SK-N-DZ (cell line): ENCODE measurements around the gene UMAD1. TPM values are rescaled to one million over a fixed set of nuclear protein-coding genes. Genes with fewer than 3 reads are reported as not detected.

Source experiments
- DNase-seq: peaks from one replicate; pipeline ENCODE4 v3.0.0-alpha.2; 2015; ENCODE audit warnings: low spot score
- polyA plus RNA-seq, 2 experiments: library from polyadenylated mRNA; depleted of rRNA; stranded (reverse); fragments of >200 nt; gene quantifications; 2 replicates each; pipeline ENCODE4 v1.2.3, GENCODE V29; 2014

Gene UMAD1
- 30.3 and 35.6 TPM in 2 replicates for polyA plus RNA-seq (2014; cell fraction: cytosol; rRNA removed)
- 7.3 and 14.8 TPM in 2 replicates for polyA plus RNA-seq (2014; cell fraction: nucleus; rRNA removed)

- DNase-seq = peak; percentile 100
Observed at GRCh38 chr7:7640221-7641128, at the start of gene UMAD1. Gene UMAD1, plus strand, starts transcription at chr7:7640752. Its CDS starts 32,620 bp downstream, at chr7:7673372.

GRCh38 chr7:7595451-7595850 is 45.1 kb upstream of the UMAD1 start:
- DNase-seq = no peak

GRCh38 chr7:7596176-7596575 is 44.4 kb upstream of the UMAD1 start:
- no peak for DNase-seq

- DNase-seq = no peak
Observed at GRCh38 chr7:7607010-7607409, 33.5 kb upstream of the UMAD1 start.

- DNase-seq = no peak
Observed at GRCh38 chr7:7609330-7609729, 31.2 kb upstream of the UMAD1 start.

- DNase-seq = no peak
Observed at GRCh38 chr7:7612519-7612918, 28.0 kb upstream of the UMAD1 start.

- DNase-seq = no peak
Observed at GRCh38 chr7:7613210-7613609, 27.3 kb upstream of the UMAD1 start.

- no peak for DNase-seq
Observed at GRCh38 chr7:7614018-7614741, 26.4 kb upstream of the UMAD1 start.

- DNase-seq = no peak
Observed at GRCh38 chr7:7617550-7617949, 23.0 kb upstream of the UMAD1 start.

- no peak for DNase-seq
Observed at GRCh38 chr7:7618410-7618809, 22.1 kb upstream of the UMAD1 start.

- no peak for DNase-seq
Observed at GRCh38 chr7:7620236-7620635, 20.3 kb upstream of the UMAD1 start.

- peak; percentile 74 for DNase-seq
Observed at GRCh38 chr7:7620644-7621210, 19.8 kb upstream of the UMAD1 start.

- peak; percentile 61 for DNase-seq
Observed at GRCh38 chr7:7628476-7628875, 12.1 kb upstream of the UMAD1 start.

GRCh38 chr7:7630626-7631329 is 9.8 kb upstream of the UMAD1 start:
- DNase-seq = no peak

- no peak for DNase-seq
Observed at GRCh38 chr7:7639421-7639820, 1.1 kb upstream of the UMAD1 start.

- no peak for DNase-seq
Observed at GRCh38 chr7:7639847-7640220, 718 bp upstream of the UMAD1 start.

GRCh38 chr7:7641129-7641663 is 644 bp downstream of the UMAD1 start:
- no peak for DNase-seq

GRCh38 chr7:7642081-7642480 is 1.5 kb downstream of the UMAD1 start:
- DNase-seq = no peak

- DNase-seq = no peak
Observed at GRCh38 chr7:7647495-7648036, 7.0 kb downstream of the UMAD1 start.

- DNase-seq = no peak
Observed at GRCh38 chr7:7650682-7651206, 10.2 kb downstream of the UMAD1 start.

- DNase-seq = no peak
Observed at GRCh38 chr7:7651479-7651878, 10.9 kb downstream of the UMAD1 start.
